Parathyroid adenoma (tissue), 2 donors: ENCODE results near the gene MLPH.

Experiments
- H2AFZ ChIP-seq: fragments of 300-600 bp; sonication (generic); one replicate; pipeline ENCODE4 v1.7.0; 2017; ENCODE audit warnings: antibody characterized with exemption, mild to moderate bottlenecking
- H3K27ac ChIP-seq: fragments of 300-600 bp; sonication (generic); one replicate; pipeline ENCODE4 v1.7.0; 2017
- H3K27me3 ChIP-seq: fragments of 300-600 bp; sonication (generic); one replicate; pipeline ENCODE4 v1.7.0; 2017; ENCODE audit warnings: low read length; ENCODE audit not compliant: control insufficient read depth, insufficient read depth
- H3K36me3 ChIP-seq: fragments of 300-600 bp; sonication (generic); one replicate; pipeline ENCODE4 v1.7.0; 2017; ENCODE audit warnings: low read length; ENCODE audit not compliant: control insufficient read depth, insufficient read depth
- H3K4me1 ChIP-seq: fragments of 300-600 bp; sonication (generic); one replicate; pipeline ENCODE4 v1.7.0; 2017; ENCODE audit warnings: control low read depth
- H3K4me2 ChIP-seq: fragments of 300-600 bp; sonication (generic); one replicate; pipeline ENCODE4 v1.7.0; 2017; ENCODE audit warnings: low read length
- H3K4me3 ChIP-seq: fragments of 300-600 bp; sonication (generic); one replicate; pipeline ENCODE4 v1.7.0; 2017; ENCODE audit warnings: low read depth, low read length
- H3K79me2 ChIP-seq: fragments of 300-600 bp; sonication (generic); one replicate; pipeline ENCODE4 v1.7.0; 2017; ENCODE audit warnings: control low read depth
- H3K9ac ChIP-seq: fragments of 300-600 bp; sonication (generic); one replicate; pipeline ENCODE4 v1.7.0; 2017; ENCODE audit warnings: mild to moderate bottlenecking
- H3K9me3 ChIP-seq: fragments of 300-600 bp; sonication (generic); one replicate; pipeline ENCODE4 v1.7.0; 2017; ENCODE audit warnings: low read length; ENCODE audit not compliant: control insufficient read depth
- CTCF ChIP-seq: fragments of 300-600 bp; sonication (generic); IDR thresholded peaks from one replicate; pipeline ENCODE4 v1.7.0; 2017; ENCODE audit warnings: antibody characterized with exemption, mild to moderate bottlenecking
- donor health status: primary hyperparathyroidism.

MLPH gene

GRCh38 chr2:237486819-237487448 is at the start of gene MLPH:
MLPH (plus strand) TSS chr2:237487251; CDS start chr2:237493427, 6,176 bp downstream.
- peaks cover 7% of the 10 kb centered on the region for H3K4me1 ChIP-seq
- no peaks in the 10 kb centered on the region for H3K79me2 ChIP-seq
- H3K9me3 ChIP-seq, result no peaks in the 10 kb centered on the region
- no peak for TF ChIP-seq CTCF
- H3K27ac ChIP-seq, result no peak within 1 kb of the TSS
- peak within 1 kb of the TSS; percentile 73 for H3K4me3 ChIP-seq
- no peaks in the 10 kb centered on the region for H3K36me3 ChIP-seq
- H3K9ac ChIP-seq, result no peak within 1 kb of the TSS
- peak within 1 kb of the TSS; percentile 84 for H2AFZ ChIP-seq
- H3K27me3 ChIP-seq, result no peaks in the 10 kb centered on the region
- peak within 1 kb of the TSS; percentile 92 for H3K4me2 ChIP-seq

GRCh38 chr2:237437566-237437965 is 49.5 kb upstream of the MLPH start:
- H3K9ac ChIP-seq, result no peak overlapping the region
- H3K36me3 ChIP-seq, result no peaks in the 10 kb centered on the region
- no peaks in the 10 kb centered on the region for H3K4me1 ChIP-seq
- H2AFZ ChIP-seq, result no peak overlapping the region
- H3K27ac ChIP-seq, result no peak overlapping the region
- no peaks in the 10 kb centered on the region for H3K9me3 ChIP-seq
- H3K27me3 ChIP-seq, result no peaks in the 10 kb centered on the region
- H3K4me3 ChIP-seq, result no peak overlapping the region
- TF ChIP-seq CTCF, result no peak
- H3K79me2 ChIP-seq, result no peaks in the 10 kb centered on the region
- no peak overlapping the region for H3K4me2 ChIP-seq

- no peak for TF ChIP-seq CTCF
- Histone ChIP-seq H3K27me3 (no peaks in the 10 kb centered on the region), H3K9me3 (no peaks in the 10 kb centered on the region), H2AFZ (peak overlapping the region; percentile 25), H3K4me2 (no peak overlapping the region), H3K27ac (no peak overlapping the region), H3K36me3 (no peaks in the 10 kb centered on the region), H3K4me1 (no peaks in the 10 kb centered on the region), H3K9ac (no peak overlapping the region), H3K4me3 (no peak overlapping the region), H3K79me2 (no peaks in the 10 kb centered on the region)
Measured at GRCh38 chr2:237438080-237438940, 48.7 kb upstream of the MLPH start.

- Histone ChIP-seq H3K27me3 (no peaks in the 10 kb centered on the region), H3K4me3 (no peak overlapping the region), H3K79me2 (no peaks in the 10 kb centered on the region), H3K9ac (no peak overlapping the region), H3K36me3 (no peaks in the 10 kb centered on the region), H3K9me3 (no peaks in the 10 kb centered on the region), H3K27ac (no peak overlapping the region), H2AFZ (no peak overlapping the region), H3K4me1 (no peaks in the 10 kb centered on the region), H3K4me2 (no peak overlapping the region)
- no peak for TF ChIP-seq CTCF
Measured at GRCh38 chr2:237440819-237441281, 46.2 kb upstream of the MLPH start.
